CD4-positive, alpha-beta T cell treated with Interleukin-1 beta for 1 hour (primary cell): ENCODE data around the gene SLC9A9.
A peak's percentile ranks its signal among the peaks of the same experiment; 100 is the strongest.

Experiments used
- DNase-seq, 2 donors: peaks; one replicate each; pipeline ENCODE4 v3.0.0-alpha.2; 2020 to 2022

The SLC9A9 gene

DNA sequence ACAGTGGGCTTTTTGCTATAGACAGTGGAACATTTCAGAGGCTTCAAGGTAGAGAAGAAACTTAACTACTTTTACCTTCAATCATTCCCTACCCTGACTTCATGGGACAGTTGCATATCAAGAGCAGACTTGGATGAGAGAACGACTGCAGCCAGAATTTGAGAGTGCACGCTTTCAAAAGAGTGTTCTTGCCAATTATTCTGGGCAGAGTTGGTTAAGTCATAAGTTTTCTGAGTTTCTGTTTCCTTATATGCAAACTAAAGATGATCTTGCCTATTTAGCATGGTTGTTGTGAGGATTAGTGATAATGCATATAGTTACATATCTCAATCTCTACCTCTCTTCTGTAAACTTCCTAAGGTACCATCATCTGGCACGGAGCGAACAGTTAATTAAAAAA lies 7.6 kb downstream of the SLC9A9 start:
- no peak for DNase-seq

DNA sequence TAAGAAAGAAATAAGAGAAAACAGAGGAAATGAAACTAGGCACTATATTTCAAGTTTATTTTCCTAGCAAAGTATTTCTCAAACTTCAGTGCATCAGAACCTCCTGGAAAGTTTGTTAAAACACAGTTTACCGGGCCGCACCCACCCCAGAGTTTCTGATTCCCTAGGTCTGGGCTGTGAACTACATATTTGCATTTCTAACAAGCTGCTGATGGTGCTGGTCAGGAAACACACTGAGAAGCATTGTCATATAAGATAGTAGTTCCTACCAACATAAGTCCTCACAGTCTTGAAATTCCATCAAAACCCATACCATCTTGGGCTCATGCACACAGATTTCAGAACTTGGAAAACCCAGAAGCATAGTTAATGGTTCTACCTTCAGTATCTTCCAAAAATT lies 8.3 kb downstream of the SLC9A9 start:
- DNase-seq, result no peak

DNA sequence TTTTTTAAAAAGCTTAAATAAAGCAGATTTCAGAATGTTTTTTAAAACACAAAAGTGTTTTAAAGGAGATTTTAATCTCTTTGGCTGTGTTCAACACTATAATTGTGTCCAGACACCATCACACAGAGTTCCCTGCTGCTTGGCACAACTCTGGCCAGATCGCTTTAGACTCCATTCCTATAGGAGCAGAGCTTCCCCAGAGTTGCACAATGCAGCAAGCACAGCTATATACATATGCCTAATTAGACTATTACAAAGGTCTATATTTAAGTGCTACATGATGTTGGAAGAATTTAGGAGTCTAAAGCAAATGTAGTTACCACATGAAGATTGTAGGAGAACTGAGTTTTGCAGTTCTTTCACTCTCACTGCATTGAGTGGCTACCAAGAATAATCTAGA lies 11.2 kb downstream of the SLC9A9 start:
- DNase-seq, result no peak

DNA sequence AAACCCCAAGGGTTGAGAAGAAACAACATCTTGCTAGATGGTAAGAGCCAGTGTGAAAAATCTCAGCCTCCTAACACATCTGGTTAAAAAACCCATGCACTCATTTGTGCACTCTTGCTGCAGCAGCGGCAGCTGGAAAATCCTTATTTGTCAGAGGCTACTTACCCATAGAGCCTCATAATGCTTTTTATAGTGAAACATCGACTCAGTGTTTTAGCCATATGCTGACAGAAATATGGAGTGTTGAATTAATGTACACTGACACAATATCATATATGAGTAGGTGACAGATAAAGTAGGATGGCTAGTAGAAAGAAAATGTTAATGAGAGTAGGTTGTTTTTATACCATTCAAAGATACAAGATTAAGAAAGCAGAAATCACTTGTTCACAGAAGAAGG lies 13.0 kb downstream of the SLC9A9 start:
- no peak for DNase-seq

DNA sequence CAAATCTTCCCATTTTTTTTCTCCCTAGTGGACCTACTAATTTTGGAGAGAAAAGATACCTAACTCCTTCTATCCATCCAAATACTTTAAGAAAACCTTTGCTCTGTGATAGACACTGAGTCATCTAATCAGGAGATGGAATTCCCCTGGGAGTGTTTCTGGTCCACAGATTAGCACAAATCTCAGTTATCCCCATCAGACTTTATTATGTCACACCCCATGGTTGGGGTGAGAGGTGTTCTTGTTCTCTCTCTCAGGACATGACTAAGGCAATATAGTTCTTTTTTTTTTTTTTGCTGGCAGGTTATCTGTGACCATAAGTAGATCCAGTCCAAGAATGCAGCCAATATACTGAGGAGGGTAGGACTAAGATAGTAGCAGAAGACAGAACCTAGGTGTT lies 15.8 kb downstream of the SLC9A9 start:
- DNase-seq, result no peak

DNA sequence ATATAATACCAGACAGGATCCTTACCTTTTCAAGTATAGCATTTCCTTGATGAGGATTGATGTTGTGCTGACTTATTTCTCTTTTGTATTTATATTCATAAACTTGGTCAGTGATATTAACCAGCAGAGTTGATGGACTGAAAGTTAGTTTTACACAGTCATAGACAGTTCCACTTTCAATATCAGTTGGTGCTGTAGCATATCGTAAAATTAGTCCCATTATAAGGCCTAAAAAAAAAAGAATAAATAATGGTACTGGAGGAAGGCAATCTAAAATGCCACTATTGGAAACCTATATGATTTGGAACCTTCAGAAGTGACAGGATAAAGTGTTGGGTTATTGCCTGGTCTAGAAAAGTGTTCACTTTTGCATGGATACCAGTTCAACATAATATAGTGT lies 16.3 kb downstream of the SLC9A9 start:
- no peak for DNase-seq

DNA sequence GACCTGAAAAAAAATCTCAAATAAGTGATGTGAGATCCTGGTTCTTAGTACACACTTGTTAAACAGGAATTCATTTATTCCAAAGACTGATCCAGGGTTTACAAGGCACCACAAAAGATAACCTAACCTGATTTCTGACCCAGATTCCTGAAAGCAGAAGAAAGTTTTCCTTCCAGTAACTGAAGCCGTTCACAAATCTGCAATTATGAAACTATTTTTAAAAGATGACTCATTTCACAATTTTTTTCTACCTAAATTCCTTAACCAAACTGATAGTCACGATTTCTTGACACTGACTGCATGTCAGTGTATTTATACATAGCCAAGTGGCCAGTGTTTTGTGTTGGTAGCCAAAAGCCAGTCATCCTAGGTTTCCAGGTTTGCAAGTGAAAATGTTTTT lies 17.1 kb downstream of the SLC9A9 start:
- DNase-seq, result no peak

DNA sequence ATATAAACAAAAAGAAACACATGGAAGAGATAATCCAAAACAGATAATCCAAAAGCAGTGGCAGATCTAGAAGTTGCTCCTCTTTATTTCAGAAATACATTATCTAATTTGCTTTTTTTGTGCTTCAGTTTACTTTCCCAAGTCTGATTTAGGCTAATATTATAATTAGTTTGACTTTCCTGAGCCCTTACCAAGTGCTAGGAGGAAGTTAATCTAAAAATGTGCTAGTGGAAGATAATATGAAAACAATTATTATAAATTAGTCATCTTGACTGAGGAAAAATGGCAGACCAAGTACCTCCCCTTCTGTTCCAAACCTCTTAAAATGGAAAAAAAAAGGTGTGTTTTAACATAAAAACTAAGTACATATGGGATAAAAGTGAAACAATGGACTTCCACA lies 17.5 kb downstream of the SLC9A9 start:
- no peak for DNase-seq

DNA sequence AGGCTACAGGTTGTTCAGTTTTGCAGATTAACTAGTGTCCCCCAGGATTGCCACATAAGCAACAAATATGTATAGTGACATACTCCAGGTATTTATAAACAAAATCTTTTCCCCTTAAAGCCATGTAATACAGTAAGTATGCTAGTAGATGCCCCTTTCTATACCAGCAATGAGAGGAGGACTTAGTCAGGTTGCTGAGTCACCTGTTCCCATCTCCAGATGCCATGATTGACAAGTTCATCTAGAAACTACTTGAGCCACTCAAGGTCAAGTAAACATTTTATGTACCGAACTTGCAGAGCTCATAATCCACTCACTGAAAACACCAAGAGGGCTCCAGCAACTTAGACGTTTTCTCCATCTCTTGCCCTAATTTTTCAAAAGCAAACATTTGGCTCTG lies 18.2 kb downstream of the SLC9A9 start:
- DNase-seq, result no peak

DNA sequence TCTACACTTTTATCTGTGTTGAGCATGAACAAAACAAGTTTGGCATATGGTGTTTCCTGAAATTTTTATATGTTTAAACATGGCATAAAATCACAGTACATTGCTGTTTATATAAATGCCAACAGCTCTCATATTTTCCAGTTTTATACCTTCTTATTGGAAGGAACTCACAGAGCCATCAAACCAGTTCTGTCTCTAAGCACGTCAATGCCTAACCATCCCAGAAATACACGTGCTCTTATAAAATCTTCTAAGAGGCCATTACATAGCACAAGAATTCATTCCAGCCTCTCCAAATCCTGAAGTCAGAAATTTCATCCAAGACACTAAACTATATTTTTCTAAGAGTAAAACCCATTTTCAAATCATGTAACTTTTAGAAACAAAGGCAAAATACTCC lies 20.8 kb downstream of the SLC9A9 start:
- no peak for DNase-seq

DNA sequence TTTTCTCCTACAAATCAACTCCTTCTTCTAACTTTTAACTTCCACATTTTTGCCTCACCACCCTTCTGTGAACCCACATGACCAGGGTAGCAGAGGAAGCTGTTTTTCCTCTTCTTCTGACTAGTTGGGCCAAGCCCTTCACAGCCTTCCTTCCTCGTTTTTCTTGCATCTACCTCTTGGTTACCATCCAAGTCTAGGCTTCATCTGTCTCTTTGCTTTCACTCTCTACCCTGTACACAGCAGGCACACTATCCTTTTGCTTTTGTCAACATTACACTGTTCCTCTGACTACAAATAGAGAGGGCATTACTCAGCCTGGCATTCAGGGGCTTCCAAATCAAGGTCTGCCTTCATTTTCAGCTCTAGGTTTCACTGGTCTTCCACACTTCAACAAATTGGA lies 22.0 kb downstream of the SLC9A9 start:
- peak in 1 of 2 donors; percentile 17 for DNase-seq

DNA sequence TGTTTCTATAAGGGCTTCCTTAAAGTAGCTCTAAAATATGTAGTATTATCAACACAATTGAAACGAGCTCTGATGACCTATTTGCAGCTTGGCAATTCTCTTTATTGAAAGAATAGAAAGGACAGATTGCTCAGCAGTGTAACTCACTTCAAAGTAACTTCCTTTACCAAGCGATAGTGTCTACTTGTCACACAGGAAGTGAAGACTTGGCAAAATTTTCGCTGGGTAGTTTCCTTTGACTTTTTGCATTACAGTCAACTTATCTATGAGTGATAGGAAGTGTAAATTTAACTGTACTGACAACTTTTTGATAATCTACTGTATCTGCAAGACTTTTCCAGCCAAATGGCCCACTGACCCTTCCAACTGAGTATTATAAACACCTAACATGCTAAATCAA lies 22.8 kb downstream of the SLC9A9 start:
- peak in 1 of 2 donors; percentile 58 for DNase-seq

DNA sequence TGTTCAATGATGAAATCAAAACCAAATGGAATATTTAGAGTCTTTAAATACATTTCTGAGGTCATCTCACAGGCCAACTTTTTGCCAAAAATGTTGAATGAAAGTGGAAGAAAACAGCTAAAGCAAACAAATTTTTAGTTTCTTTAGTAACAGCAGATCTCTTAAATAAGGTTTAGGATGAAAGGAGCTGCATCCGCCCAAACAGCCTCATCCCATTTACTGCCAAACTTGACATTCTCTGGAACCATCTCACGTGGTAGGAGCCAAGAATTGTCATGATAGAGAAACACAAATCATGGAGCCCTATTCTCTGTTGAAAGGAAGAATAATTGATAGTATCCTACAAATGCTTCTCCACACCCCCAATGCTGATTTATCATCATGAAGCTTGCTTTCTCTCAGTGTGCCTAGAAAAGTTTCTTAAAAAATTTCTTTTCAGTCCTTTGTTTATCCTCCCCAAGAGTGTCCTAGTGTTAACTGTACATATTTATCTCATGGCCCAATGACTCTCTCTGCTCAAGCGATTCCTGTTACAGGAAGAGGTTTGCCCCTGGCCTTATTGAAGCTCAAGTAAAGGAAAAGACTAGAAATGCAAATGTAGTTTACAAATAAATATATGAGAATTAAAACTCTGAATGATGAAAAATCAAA lies 23.4 kb downstream of the SLC9A9 start:
- no peak for DNase-seq

DNA sequence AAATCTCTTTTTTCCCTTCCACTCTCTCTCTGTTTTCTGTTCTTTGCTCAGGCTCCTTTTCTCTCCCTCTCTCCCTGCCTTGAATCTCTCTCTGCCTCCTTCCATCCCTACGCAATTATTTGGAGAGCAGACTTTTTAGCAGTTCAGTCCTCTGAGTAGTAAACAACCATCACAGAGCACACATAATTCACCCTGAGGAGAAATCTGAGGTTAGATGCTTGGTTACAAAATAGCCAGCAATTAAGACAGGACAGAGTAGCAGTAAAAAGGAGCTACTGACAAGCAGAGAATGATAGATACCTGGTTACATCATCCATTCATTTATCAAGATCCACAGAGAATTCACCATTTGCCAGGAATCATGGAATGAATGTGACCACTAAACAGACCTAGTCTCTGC lies 25.5 kb downstream of the SLC9A9 start:
- DNase-seq, result no peak

DNA sequence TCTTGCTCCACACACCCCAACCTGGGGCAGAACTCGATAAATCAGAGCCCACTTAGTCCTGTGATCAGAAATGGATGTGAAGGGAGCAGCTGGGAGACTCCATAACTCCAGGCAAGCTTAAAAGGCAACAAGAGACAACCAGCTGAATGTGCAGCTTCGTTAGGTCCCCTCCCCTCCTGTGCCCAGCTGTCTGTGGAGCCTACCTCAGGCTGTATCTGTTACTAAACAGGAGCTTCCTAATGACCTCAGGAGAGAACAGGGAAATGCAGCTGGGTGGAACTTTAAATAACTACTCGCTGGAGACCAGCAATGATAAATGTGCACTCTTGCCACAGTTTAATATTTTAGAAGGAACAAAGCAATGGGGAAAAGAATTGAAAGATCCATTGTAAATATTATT lies 25.9 kb downstream of the SLC9A9 start:
- DNase-seq, result no peak

DNA sequence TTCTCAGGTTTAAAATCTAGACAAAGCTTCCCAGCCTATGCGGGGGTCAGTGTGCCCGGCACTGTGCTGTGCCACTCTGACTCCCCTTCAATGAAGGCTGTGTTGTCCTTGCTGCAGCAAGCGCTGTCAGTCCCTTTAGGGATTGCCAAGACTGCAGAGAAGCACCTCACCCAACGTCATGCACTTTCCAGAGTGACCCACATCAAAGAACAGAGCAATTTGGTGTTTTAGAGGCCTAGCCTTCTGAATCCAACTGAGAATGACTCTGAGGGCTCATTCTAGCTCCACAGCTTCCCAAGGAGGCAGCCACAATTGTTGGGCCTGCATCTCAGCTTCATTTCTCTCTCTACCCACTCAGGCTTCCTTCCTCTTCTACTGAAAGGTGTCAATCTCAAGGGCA lies 26.4 kb downstream of the SLC9A9 start:
- no peak for DNase-seq

DNA sequence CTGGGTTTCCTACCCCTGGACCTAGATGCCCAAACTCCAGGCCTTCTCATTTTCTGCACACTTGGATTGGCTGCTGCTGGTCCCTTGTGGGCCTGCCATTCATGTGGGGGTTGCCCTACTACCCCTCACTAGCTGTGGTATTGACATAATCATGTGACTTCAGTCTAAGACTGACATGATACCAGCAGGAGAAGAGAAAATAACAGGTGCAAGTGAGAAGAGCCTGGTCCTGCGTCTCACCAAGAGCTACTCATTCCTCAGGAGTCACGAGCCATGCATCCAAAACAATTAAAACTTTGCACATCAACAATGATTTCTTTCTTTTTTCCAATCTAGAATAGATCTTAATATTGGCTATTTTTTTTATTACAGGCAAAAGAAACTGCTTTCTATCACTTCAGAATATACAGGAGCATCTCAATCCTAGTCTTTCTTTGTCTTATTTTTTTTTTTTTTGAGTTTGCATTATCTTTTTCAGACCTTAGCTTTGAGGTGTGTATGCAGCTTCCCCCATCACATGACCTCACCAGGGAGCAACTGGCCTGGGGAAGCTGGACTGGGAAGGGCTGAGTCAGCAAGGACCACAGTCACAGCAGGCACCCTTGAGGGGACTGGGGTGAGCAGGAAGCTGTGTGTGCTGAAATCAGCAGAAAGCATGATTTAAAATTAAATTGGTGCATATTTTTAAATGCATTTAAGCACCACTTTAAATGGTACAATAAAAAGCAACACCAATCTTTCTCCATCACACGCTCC lies 27.6 kb downstream of the SLC9A9 start:
- DNase-seq, result peak in 1 of 2 donors; percentile 21

DNA sequence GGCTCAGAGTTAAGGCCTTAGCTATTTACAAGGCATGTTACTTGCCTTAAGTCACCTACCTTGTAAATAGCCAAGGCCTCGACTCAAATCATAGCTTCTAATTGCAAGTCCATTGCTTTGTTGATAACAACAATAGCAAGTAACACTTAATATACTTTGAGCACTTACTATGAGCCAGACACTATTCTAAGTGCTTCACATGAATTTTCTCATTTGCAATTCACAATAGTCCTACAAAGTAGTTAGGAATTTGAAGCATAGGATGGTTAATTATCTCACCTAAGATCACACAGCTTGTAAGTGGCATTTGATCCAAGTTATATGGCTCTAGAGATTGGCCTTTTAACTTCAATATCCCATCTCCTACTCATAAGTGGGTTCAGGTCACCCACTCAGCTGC lies 28.4 kb downstream of the SLC9A9 start:
- DNase-seq, result no peak

DNA sequence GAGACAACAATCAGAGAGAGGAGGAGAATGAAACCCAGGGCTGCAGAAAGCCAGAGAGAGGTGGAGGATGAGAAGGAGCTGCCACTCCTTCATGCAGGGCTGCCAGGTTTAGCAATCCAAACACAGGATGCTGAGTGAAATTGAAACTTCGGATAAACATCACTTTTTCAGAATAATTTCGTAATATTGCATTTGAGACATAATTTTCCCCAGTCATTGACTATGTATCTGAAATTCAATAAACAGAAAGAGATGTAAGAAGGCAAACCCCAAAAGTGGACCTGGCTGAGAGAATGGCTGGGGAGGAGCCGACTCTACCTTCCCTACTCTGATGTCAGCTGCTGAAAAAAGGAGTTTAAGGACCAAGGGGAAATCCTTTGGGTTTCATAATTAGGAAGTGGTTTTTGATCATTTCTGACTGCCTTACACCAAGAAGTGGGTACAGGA lies 33.8 kb downstream of the SLC9A9 start:
- DNase-seq, result peak in 1 of 2 donors; percentile 10

DNA sequence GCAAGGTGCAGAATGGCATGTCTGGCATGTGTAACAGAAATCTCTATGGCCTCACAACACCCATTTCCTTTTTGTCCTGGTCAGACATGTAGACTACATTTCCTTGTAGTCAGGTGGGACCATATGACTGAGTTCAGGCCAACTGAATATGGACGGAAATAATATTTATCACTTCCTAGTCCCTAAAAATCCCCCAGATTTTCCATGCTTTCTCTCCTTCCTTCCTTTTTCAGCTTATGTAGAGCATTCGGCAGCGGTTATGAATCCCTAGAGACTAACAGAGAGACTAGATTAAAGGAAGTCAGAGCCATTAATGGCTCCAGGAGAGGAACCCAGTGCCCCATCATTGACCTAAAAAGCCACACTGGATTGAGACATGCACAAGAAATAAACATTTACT lies 35.8 kb downstream of the SLC9A9 start:
- DNase-seq, result no peak

DNA sequence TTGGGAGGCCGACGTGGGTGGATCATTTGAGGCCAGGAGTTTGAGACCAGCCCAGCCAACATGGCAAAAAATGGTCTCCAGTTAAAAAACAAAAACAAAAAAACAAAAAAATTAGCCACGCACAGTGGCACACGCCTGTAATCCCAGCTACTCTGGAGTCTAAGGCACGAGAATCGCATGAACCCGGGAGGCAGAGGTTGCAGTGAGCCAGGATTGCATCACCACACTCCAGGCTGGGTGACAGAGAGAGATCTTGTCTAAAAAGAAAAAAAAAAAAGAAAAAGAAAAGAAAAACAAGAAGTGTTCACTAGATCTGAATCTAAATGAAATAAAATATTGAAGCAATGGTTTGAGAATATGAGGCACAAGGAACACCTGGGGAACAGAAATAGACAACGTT lies 36.7 kb downstream of the SLC9A9 start:
- no peak for DNase-seq

DNA sequence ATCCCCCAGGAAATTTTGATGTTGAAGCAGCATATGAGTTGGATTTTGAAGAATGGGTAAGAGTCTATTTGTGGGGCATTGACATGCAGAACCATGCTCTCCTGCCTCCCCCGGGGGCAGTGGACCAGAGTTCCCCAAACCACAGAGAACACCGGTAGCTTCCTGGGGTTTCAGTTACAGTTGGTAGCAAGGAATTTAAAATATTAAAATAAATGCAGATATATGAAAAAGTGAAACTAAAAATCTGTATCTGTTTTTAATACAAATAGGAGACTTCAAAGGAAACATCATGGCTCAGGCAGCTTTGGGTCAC lies 37.4 kb downstream of the SLC9A9 start:
- no peak for DNase-seq

DNA sequence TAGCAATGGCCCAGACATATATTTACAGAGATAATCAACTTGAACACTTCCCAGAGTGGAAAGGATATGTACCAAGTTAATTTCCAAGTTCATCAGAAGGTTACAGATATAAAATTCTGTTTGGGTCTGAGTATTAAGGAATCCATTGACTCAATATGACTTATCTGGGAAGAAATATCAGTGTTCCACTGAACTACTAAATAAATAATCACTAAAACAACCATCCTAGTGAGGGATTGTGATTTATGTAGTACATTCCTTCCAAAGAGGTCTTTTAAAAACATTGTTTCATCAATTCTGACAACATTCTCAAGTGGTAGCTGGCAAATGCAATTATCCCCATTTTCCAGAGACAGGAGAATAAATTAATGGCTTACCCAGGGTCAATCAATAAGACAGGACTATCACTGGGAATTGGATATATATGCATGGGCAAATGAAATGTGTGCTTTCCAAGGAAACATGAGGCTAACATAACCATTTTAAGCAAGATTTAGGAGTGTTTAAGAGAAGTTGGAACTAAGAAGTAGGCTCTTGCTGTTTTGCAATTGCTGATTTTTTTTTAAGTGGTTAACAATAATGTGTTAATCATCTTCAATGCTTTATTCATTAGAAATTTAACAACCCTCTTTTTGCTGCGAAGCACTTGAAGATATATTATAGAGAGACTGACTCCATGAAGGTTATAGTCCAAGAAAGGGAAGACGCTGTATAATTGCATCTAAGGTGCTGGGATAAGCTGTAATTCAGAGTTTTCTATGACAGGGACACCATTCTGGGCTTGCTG lies 37.9 kb downstream of the SLC9A9 start:
- DNase-seq, result no peak

DNA sequence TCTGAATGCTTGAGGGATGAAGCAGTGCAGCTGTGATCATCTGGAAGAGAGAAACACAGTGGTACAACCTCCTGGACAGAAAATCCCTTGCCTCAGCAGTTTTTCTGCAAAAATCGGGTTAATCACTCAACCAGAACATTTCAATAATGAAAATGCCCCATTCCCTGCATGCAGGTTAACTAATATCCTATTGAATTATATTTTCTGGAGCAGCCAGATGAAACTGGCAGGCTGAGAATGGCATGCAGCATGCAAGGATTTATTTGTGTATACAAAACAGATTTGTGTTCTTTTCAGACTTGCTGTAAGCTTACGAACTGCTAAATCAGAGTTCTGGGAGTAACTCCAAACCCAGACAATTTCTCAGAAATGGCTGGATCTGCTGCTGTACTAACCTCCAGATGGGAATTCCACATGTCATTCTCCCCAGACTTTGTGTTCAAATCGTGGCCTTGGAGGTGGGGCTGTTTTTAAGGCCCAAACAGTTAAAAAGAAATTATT lies 39.1 kb downstream of the SLC9A9 start:
- no peak for DNase-seq
